K562 (cell line): ENCODE data around the gene LY6G6C. TPM values are rescaled to one million over a fixed set of nuclear protein-coding genes. Genes with fewer than 3 reads are reported as not detected.

Source experiments
- FOXM1 ChIP-seq, 2 experiments: fragments of 450-650 bp in 1 of 2; sonication (generic) in 1 of 2; formaldehyde crosslinking in 1 of 2; IDR thresholded peaks; 2 replicates each; pipeline versions ENCODE4 v1.6.1 to v1.9.0; 2017 to 2022; ENCODE audit warnings: low read depth in 2 of 2, mild to moderate bottlenecking in 2 of 2, missing genetic modification reagents in 1 of 2, moderate library complexity in 1 of 2
- GATA2 ChIP-seq: sonication (generic); formaldehyde crosslinking; IDR thresholded peaks from 2 replicates; pipeline ENCODE4 v1.4.0; 2020; ENCODE audit warnings: mild to moderate bottlenecking, missing genetic modification reagents
- NR3C1 ChIP-seq: sonication (generic); formaldehyde crosslinking; IDR thresholded peaks from 2 replicates; pipeline ENCODE4 v1.8.1; 2022; ENCODE audit warnings: missing genetic modification reagents
- ZNF232 ChIP-seq: sonication (generic); formaldehyde crosslinking; IDR thresholded peaks from 2 replicates; pipeline ENCODE4 v1.8.0; 2022; ENCODE audit warnings: mild to moderate bottlenecking, missing genetic modification reagents
- ZNF764 ChIP-seq: fragments of 250-450 bp; sonication (Bioruptor Pico); IDR thresholded peaks from 2 replicates; pipeline ENCODE4 v1.4.0; 2020; ENCODE audit warnings: low read depth, mild to moderate bottlenecking, moderate library complexity
- ZNF79 ChIP-seq: fragments of 250-450 bp; sonication (Bioruptor Pico); IDR thresholded peaks from 2 replicates; pipeline ENCODE4 v1.4.0; 2020; ENCODE audit warnings: low read depth, mild to moderate bottlenecking, moderate library complexity
- polyA plus RNA-seq, 8 experiments: library from polyadenylated mRNA; depleted of rRNA in 4 of 8; stranded (reverse) in 5 of 8; unstranded in 3 of 8; fragments of >200 nt; fragmentation: Nextera tagmentation in 2 of 8; fragmentation: Illumina TruSeq in 1 of 8; extraction: Ambion mirVana in 2 of 8; extraction: Trizol in 1 of 8; gene quantifications; 2 replicates each; pipeline versions ENCODE4 v1.2.1 to v1.2.3, GENCODE V29; 2011 to 2014; ENCODE audit warnings: inconsistent platforms in 1 of 8, missing spikeins in 1 of 8
- total RNA-seq, 7 experiments: library from RNA; depleted of rRNA in 6 of 7; stranded (reverse); fragments of >200 nt in 6 of 7; fragmentation: Illumina TruSeq in 2 of 7; extraction: Trizol in 2 of 7; gene quantifications; 2 replicates each; pipeline versions ENCODE4 v1.2.1 to v1.2.3, GENCODE V29; 2011 to 2021; ENCODE audit warnings: low replicate concordance in 1 of 7
- TF ChIP-seq, protein P1 (sequence below): sonication (generic); formaldehyde crosslinking; IDR thresholded peaks from 2 replicates; pipeline ENCODE4 v1.8.1; 2023; ENCODE audit warnings: mild to moderate bottlenecking, missing genetic modification reagents
- TF ChIP-seq, protein P2 (sequence below), 2 experiments: fragments of 250-450 bp in 1 of 2; fragments of 450-650 bp in 1 of 2; sonication (Bioruptor Pico) in 1 of 2; IDR thresholded peaks; 2 replicates each; pipeline versions ENCODE4 v1.6.1 to v1.8.0; 2016 to 2021; ENCODE audit warnings: mild to moderate bottlenecking in 2 of 2, moderate library complexity in 2 of 2, missing compliant biosample characterization in 1 of 2, missing genetic modification characterization in 1 of 2
- TF ChIP-seq, protein P3 (sequence below): fragments of 450-650 bp; conservative IDR thresholded peaks from 2 replicates; pipeline ENCODE4 v1.6.1; 2016; ENCODE audit warnings: missing genetic modification characterization, low read depth, mild to moderate bottlenecking, control low read depth, missing compliant biosample characterization
- TF ChIP-seq, protein P4 (sequence below), 2 experiments: fragments of 450-650 bp in 1 of 2; sonication (generic) in 1 of 2; formaldehyde crosslinking in 1 of 2; IDR thresholded peaks in 1 of 2; conservative IDR thresholded peaks in 1 of 2; 2 replicates each; pipeline versions ENCODE4 v1.6.1 to v1.8.1; 2016 to 2023; ENCODE audit warnings: mild to moderate bottlenecking in 2 of 2, moderate library complexity in 2 of 2, inconsistent platforms in 1 of 2, missing genetic modification reagents in 1 of 2
- TF ChIP-seq, protein P5 (sequence below): fragments of 250-450 bp; sonication (Bioruptor Pico); IDR thresholded peaks from 2 replicates; pipeline ENCODE4 v1.5.0; 2021; ENCODE audit warnings: mild to moderate bottlenecking, moderate library complexity
- TF ChIP-seq, protein P6 (sequence below): fragments of 250-450 bp; sonication (Bioruptor Pico); IDR thresholded peaks from 2 replicates; pipeline ENCODE4 v1.4.0; 2020; ENCODE audit warnings: mild to moderate bottlenecking, moderate library complexity

Gene LY6G6C
- total and polyA plus RNA-seq, 9 of the 15 experiments (the other 6 are each of a cell fraction or from before 2014, with no cell fraction given), result 0.06 to 0.20 TPM; not detected in 7

DNA sequence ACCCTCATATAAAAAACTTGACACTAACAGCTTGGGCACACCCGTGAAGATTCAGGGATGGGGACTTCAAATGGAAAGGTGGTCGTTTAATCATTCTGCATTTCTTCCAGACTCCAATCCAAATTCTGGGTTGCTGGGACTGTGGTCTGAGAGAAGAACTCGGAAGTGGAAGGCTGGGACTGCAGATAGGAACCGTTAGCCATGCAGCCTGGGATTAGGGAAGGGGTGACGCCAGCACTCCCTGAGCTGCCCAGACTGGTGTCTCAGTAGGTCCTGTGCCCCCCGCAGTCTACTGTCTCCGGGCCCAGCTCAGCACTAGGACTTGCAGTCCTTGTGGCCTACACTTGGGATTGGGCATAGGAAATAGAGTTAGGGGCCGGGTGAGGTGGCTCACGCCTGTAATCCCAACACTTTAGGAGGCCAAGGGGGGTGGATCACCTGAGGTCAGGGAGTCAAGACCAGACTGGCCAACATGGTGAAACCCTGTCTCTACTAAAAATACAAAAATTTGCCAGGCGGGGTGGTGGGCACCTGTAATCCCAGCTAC is 15.3 kb upstream of the LY6G6C start (continued):
- TF ChIP-seq, protein P1, sequence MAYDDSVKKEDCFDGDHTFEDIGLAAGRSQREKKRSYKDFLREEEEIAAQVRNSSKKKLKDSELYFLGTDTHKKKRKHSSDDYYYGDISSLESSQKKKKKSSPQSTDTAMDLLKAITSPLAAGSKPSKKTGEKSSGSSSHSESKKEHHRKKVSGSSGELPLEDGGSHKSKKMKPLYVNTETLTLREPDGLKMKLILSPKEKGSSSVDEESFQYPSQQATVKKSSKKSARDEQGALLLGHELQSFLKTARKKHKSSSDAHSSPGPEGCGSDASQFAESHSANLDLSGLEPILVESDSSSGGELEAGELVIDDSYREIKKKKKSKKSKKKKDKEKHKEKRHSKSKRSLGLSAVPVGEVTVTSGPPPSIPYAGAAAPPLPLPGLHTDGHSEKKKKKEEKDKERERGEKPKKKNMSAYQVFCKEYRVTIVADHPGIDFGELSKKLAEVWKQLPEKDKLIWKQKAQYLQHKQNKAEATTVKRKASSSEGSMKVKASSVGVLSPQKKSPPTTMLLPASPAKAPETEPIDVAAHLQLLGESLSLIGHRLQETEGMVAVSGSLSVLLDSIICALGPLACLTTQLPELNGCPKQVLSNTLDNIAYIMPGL (CRISPR knock-in tag), result 0 out of 2 replicates have a peak, but pooled peaks have one; percentile 66
- TF ChIP-seq ZNF232 (peak; percentile 26; the same call in 1 of the 2 replicates), ZNF764 (0 out of 2 replicates have a peak, but pooled peaks have one; percentile 4), NR3C1 (no peak), ZNF79 (0 out of 2 replicates have a peak, but pooled peaks have one; percentile 22), GATA2 (no peak), FOXM1 (IDR thresholded peaks at IDR 0.05; ENCODE audit: low read depth) (no peak), FOXM1 (CRISPR knock-in tag; IDR thresholded peaks at IDR 0.05; ENCODE audit: low read depth) (0 out of 2 replicates have a peak, but pooled peaks have one; percentile 2)
- TF ChIP-seq, protein P2, sequence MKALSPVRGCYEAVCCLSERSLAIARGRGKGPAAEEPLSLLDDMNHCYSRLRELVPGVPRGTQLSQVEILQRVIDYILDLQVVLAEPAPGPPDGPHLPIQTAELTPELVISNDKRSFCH (CRISPR knock-in tag; IDR thresholded peaks at IDR 0.05), result no peak
- TF ChIP-seq, protein P2 (tag; IDR thresholded peaks at IDR 0.05), result peak; percentile 71; the same call in 1 of the 2 replicates
- TF ChIP-seq, protein P3, sequence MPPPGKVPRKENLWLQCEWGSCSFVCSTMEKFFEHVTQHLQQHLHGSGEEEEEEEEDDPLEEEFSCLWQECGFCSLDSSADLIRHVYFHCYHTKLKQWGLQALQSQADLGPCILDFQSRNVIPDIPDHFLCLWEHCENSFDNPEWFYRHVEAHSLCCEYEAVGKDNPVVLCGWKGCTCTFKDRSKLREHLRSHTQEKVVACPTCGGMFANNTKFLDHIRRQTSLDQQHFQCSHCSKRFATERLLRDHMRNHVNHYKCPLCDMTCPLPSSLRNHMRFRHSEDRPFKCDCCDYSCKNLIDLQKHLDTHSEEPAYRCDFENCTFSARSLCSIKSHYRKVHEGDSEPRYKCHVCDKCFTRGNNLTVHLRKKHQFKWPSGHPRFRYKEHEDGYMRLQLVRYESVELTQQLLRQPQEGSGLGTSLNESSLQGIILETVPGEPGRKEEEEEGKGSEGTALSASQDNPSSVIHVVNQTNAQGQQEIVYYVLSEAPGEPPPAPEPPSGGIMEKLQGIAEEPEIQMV, result 0 out of 2 replicates have a peak, but pooled peaks have one; percentile 32
- TF ChIP-seq, protein P4, sequence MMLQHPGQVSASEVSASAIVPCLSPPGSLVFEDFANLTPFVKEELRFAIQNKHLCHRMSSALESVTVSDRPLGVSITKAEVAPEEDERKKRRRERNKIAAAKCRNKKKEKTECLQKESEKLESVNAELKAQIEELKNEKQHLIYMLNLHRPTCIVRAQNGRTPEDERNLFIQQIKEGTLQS (IDR thresholded peaks at IDR 0.05), result no peak
- TF ChIP-seq, protein P4 (CRISPR knock-in tag; conservative IDR thresholded peaks at IDR 0.05), result 0 out of 2 replicates have a peak, but pooled peaks have one; percentile 18
- TF ChIP-seq, protein P5, sequence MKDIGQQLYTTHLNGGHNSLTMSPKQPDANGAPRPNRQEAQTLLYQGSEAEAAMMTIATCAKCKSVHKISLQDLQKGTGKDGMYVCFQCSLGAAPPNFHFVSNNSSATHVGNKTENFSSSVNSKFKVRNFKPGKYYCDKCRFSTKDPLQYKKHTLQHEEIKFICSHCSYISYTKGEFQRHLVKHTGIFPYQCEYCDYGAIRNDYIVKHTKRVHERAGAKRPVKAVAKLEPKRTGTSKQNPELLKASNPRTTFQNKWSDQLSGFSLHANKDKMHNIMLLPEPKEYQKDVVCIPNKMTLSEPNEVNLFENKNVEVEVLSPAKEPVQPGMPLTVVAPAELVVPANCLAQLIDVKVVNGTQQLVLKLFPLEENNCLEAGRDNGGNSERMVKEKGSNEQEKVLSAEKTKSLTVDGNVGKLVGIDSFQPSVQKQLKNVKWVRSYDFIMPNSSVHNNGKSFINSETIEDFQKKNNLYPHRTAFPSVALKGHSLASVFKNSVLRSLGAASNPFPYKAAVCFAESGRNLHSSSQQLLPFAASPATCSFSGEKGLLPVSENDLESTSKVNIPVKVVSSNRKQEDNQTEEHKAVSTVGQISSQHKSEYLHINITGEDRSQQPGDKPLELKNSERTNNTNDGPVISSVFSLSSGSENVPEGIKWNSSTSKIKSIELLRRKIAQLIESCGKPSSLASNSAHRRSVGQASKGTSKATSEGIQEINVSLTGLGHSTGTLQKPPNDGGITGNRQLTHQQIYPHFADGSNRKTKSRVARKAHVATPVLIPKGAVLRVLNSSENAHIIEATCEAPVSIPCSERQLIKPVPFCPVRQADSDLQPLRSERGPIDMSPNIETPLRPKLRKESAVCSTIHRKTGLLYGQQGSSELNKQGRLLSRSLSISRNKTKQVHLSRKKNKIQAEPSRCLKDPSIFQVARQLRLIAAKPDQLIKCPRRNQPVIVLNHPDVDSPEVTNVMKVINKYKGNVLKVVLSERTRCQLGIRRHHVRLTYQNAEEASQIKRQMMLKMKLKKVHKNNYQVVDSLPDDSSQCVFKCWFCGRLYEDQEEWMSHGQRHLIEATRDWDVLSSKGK (CRISPR knock-in tag), result 0 out of 2 replicates have a peak, but pooled peaks have one; percentile 16
- TF ChIP-seq, protein P6, sequence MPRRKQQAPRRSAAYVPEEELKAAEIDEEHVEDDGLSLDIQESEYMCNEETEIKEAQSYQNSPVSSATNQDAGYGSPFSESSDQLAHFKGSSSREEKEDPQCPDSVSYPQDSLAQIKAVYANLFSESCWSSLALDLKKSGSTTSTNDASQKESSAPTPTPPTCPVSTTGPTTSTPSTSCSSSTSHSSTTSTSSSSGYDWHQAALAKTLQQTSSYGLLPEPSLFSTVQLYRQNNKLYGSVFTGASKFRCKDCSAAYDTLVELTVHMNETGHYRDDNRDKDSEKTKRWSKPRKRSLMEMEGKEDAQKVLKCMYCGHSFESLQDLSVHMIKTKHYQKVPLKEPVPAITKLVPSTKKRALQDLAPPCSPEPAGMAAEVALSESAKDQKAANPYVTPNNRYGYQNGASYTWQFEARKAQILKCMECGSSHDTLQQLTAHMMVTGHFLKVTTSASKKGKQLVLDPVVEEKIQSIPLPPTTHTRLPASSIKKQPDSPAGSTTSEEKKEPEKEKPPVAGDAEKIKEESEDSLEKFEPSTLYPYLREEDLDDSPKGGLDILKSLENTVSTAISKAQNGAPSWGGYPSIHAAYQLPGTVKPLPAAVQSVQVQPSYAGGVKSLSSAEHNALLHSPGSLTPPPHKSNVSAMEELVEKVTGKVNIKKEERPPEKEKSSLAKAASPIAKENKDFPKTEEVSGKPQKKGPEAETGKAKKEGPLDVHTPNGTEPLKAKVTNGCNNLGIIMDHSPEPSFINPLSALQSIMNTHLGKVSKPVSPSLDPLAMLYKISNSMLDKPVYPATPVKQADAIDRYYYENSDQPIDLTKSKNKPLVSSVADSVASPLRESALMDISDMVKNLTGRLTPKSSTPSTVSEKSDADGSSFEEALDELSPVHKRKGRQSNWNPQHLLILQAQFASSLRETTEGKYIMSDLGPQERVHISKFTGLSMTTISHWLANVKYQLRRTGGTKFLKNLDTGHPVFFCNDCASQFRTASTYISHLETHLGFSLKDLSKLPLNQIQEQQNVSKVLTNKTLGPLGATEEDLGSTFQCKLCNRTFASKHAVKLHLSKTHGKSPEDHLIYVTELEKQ, result 0 out of 2 replicates have a peak, but pooled peaks have one; percentile 60
